Mammary epithelial cell (primary cell): ENCODE data around the gene PARG.
"Not testable (repeated sequence)": the region's sequence is repeated elsewhere in the genome, so short reads cannot be mapped to it uniquely, and the experiment has no call there.

Source experiments
- EZH2 ChIP-seq: IDR thresholded peaks from 2 replicates; pipeline ENCODE4 v1.6.1; 2012; ENCODE audit warnings: low read length, inconsistent platforms, borderline replicate concordance
- TF ChIP-seq, protein P1 (sequence below), 2 donors: IDR thresholded peaks in 1 of 2; conservative IDR thresholded peaks in 1 of 2; 2 replicates each; pipeline ENCODE4 v1.5.1; 2011 to 2012; ENCODE audit warnings: inconsistent platforms in 2 of 2, low read length in 2 of 2, mild to moderate bottlenecking in 2 of 2, control low read depth in 1 of 2, low read depth in 1 of 2; ENCODE audit not compliant: insufficient read depth in 1 of 2; ENCODE audit errors: extremely low read depth in 1 of 2

GRCh38 chr10:49972094-49972493, 30.3 kb upstream of the PARG start:
- TF ChIP-seq, protein P1, sequence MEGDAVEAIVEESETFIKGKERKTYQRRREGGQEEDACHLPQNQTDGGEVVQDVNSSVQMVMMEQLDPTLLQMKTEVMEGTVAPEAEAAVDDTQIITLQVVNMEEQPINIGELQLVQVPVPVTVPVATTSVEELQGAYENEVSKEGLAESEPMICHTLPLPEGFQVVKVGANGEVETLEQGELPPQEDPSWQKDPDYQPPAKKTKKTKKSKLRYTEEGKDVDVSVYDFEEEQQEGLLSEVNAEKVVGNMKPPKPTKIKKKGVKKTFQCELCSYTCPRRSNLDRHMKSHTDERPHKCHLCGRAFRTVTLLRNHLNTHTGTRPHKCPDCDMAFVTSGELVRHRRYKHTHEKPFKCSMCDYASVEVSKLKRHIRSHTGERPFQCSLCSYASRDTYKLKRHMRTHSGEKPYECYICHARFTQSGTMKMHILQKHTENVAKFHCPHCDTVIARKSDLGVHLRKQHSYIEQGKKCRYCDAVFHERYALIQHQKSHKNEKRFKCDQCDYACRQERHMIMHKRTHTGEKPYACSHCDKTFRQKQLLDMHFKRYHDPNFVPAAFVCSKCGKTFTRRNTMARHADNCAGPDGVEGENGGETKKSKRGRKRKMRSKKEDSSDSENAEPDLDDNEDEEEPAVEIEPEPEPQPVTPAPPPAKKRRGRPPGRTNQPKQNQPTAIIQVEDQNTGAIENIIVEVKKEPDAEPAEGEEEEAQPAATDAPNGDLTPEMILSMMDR (conservative IDR thresholded peaks at IDR 0.05 in 1 of 2, IDR thresholded peaks at IDR 0.05 in 1 of 2; ENCODE audit: extremely low read depth in 1 of 2, insufficient read depth in 1 of 2, low read depth in 1 of 2, low read length in 2 of 2): not testable (repeated sequence)
- not testable (repeated sequence) for TF ChIP-seq EZH2
